ENCODE measurements around the gene ATAD1. TPM values are rescaled to one million over a fixed set of nuclear protein-coding genes. Genes with fewer than 3 reads are reported as not detected.
A peak's percentile ranks its signal among the peaks of the same experiment; 100 is the strongest.

The ATAD1 gene, protein sequence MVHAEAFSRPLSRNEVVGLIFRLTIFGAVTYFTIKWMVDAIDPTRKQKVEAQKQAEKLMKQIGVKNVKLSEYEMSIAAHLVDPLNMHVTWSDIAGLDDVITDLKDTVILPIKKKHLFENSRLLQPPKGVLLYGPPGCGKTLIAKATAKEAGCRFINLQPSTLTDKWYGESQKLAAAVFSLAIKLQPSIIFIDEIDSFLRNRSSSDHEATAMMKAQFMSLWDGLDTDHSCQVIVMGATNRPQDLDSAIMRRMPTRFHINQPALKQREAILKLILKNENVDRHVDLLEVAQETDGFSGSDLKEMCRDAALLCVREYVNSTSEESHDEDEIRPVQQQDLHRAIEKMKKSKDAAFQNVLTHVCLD
- total RNA-seq (10 to 100 TPM; 37.6 to 50.2 TPM), polyA plus RNA-seq (10 to 100 TPM; 11.6 to 19.8 TPM)
- long read RNA-seq, donor 1, full-length matches to known transcripts = 3 of 17 reads
- long read RNA-seq, donor 1, partial matches to known transcripts = 0 of 17 reads
- long read RNA-seq, donor 1, other reads (novel, unspliced or antisense) = 14 of 17 reads
- long read RNA-seq, donor 2 = 0 reads
- long read RNA-seq, donor 3, full-length matches to known transcripts = 1 of 1 reads
- long read RNA-seq, donor 3, partial matches to known transcripts = 0 of 1 reads
- long read RNA-seq, donor 3, other reads (novel, unspliced or antisense) = 0 of 1 reads
- long read RNA-seq, donor 4, full-length matches to known transcripts = 1 of 1 reads
- long read RNA-seq, donor 4, partial matches to known transcripts = 0 of 1 reads
- long read RNA-seq, donor 4, other reads (novel, unspliced or antisense) = 0 of 1 reads
- long read RNA-seq, donor 5, full-length matches to known transcripts = 6 of 11 reads
- long read RNA-seq, donor 5, partial matches to known transcripts = 5 of 11 reads
- long read RNA-seq, donor 5, other reads (novel, unspliced or antisense) = 0 of 11 reads

- no peaks in the 10 kb centered on the region for H3K9me3 ChIP-seq (ENCODE audit: control insufficient read depth in 4 of 4, insufficient read depth in 3 of 4, low read length in 3 of 4)
- H3K9ac ChIP-seq (ENCODE audit: insufficient read depth in 1 of 2, low read length in 2 of 2) = peak within 1 kb of the TSS; percentile 80 to 95
- peak within 1 kb of the TSS; percentile 74 for H3K4me3 ChIP-seq
- H3K27me3 ChIP-seq (ENCODE audit: control insufficient read depth in 3 of 3, insufficient read depth in 3 of 3, low read length in 2 of 3) = no peaks in the 10 kb centered on the region
- peak within 1 kb of the TSS; percentile 85 to 89 for H3K27ac ChIP-seq (ENCODE audit: low read depth in 1 of 2, low read length in 1 of 2)
- H3K4me1 ChIP-seq (ENCODE audit: control insufficient read depth in 5 of 5, insufficient read depth in 5 of 5, low read length in 5 of 5) = peaks cover 0 to 18% (median 5%) of the 10 kb centered on the region in 5 donors
- WGBS, 2 donors = 0% methylated on average over 60 of the region's 60 CpGs
- DNase-seq = peak; percentile 89 to 93 (median 89)
- TF ChIP-seq CTCF (IDR thresholded peaks at IDR 0.05; ENCODE audit: control extremely low read depth, extremely low read depth) = peak; percentile 3
- peak; percentile 100 for ATAC-seq (ENCODE audit: insufficient read depth, low FRiP score)
- H3K36me3 ChIP-seq (ENCODE audit: control insufficient read depth in 4 of 4, insufficient read depth in 4 of 4, low read length in 4 of 4) = no peaks in the 10 kb centered on the region
These were observed at the start of gene ATAD1 for GRCh38 chr10:87817609-87818504. Gene ATAD1, minus strand, starts transcription at chr10:87818226. Its CDS starts 3,627 bp downstream, at chr10:87814599.

- Histone ChIP-seq H3K4me1 (ENCODE audit: control insufficient read depth in 5 of 5, insufficient read depth in 5 of 5, low read length in 5 of 5) (peaks cover 0 to 29% (median 6%) of the 10 kb centered on the region in 5 donors), H3K36me3 (ENCODE audit: control insufficient read depth in 4 of 4, insufficient read depth in 4 of 4, low read length in 4 of 4) (peaks cover 0 to 23% (median under 1%) of the 10 kb centered on the region in 4 donors)
- DNase-seq = peak in 1 of 3 donors; percentile 48
These were observed 49.4 kb upstream of the ATAD1 start for GRCh38 chr10:87867453-87867852.

More at GRCh38 chr10:87867453-87867852, 49.4 kb upstream of the ATAD1 start:
- Histone ChIP-seq H3K27me3 (ENCODE audit: control insufficient read depth in 3 of 3, insufficient read depth in 3 of 3, low read length in 2 of 3) (no peaks in the 10 kb centered on the region), H3K4me3 (no peak overlapping the region), H3K9me3 (ENCODE audit: control insufficient read depth in 4 of 4, insufficient read depth in 3 of 4, low read length in 3 of 4) (no peaks in the 10 kb centered on the region), H3K27ac (ENCODE audit: low read depth in 1 of 2, low read length in 1 of 2) (no peak overlapping the region), H3K9ac (ENCODE audit: insufficient read depth in 1 of 2, low read length in 2 of 2) (peak overlapping the region in 1 of 2 donors; percentile 91)
- no peak for TF ChIP-seq CTCF (IDR thresholded peaks at IDR 0.05; ENCODE audit: control extremely low read depth, extremely low read depth)
- ATAC-seq (ENCODE audit: insufficient read depth, low FRiP score) = no peak
